NB4 (cell line): Measurements from ENCODE around the gene MICU1.

Source experiments
- DNase-seq: peaks from one replicate; pipeline ENCODE4 v3.0.0; 2010; ENCODE audit warnings: low read depth
- H3K4me3 ChIP-seq: one replicate; pipeline ENCODE4 v1.5.1; 2011; ENCODE audit warnings: mild to moderate bottlenecking, low read depth, low read length, moderate library complexity
- MYC ChIP-seq: IDR thresholded peaks from 2 replicates; pipeline ENCODE4 v1.6.1; 2011; ENCODE audit warnings: low read depth, low read length
- POLR2A ChIP-seq: IDR thresholded peaks from 2 replicates; pipeline ENCODE4 v1.6.1; 2011; ENCODE audit warnings: mild to moderate bottlenecking; ENCODE audit not compliant: insufficient read length; ENCODE audit errors: extremely low read depth
- TF ChIP-seq, protein P1 (sequence below): IDR thresholded peaks from 2 replicates; pipeline ENCODE4 v1.6.1; 2011; ENCODE audit warnings: low read depth, low read length
- TF ChIP-seq, protein P2 (sequence below): IDR thresholded peaks from one replicate; pipeline ENCODE4 v1.5.1; 2012; ENCODE audit warnings: low read depth, low read length

Gene MICU1

DNA sequence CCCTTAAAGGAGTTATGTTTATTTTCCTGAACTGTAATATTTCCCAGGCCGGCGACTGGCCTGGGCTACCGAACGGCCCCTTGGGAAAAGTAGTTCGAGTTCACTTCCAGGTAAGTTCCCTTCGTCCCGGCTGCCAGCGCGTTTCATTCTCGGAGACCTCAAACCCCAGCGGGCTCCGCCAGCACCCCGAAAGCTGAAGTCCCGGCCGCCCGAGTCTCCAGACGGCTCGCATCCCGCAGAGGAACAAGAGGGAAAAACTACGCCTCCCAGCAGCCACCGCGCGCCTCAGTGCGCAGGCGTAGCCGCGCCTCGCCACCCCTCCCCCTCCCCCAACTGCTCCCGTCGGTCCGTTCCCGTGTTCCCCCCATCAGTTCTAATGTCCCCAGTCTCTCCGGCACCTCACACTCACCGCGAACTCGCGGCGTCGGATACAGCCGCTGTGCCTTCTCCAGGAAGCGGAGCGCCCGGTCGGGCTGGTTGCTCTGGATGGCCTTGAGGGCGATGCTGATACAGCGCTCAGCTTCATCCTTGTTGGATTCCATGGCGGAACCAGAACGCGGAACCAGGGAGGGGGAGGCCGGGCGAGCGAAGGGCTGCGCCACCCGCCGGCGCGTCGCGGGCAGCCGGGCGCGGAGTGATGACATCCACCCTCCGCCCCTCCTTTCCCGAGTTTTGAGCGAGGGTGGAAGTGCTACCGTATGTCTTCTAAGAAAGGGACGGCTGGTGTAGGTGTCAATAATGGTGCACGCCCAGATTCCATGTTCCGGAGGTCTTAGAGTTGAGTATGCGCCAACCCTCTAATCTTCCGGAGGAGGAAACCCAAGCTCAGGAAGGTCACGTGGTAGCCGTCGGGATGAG, 271.3 kb downstream of the MICU1 start, which contains the start of gene DNAJB12:
DNAJB12 (minus strand) TSS at position 564 of the 858 bp plus-strand sequence; CDS start at position 542, 22 bp downstream.
- peak; percentile 96 for TF ChIP-seq MYC
- TF ChIP-seq, protein P1, sequence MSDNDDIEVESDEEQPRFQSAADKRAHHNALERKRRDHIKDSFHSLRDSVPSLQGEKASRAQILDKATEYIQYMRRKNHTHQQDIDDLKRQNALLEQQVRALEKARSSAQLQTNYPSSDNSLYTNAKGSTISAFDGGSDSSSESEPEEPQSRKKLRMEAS: peak; percentile 96
- TF ChIP-seq, protein P2, sequence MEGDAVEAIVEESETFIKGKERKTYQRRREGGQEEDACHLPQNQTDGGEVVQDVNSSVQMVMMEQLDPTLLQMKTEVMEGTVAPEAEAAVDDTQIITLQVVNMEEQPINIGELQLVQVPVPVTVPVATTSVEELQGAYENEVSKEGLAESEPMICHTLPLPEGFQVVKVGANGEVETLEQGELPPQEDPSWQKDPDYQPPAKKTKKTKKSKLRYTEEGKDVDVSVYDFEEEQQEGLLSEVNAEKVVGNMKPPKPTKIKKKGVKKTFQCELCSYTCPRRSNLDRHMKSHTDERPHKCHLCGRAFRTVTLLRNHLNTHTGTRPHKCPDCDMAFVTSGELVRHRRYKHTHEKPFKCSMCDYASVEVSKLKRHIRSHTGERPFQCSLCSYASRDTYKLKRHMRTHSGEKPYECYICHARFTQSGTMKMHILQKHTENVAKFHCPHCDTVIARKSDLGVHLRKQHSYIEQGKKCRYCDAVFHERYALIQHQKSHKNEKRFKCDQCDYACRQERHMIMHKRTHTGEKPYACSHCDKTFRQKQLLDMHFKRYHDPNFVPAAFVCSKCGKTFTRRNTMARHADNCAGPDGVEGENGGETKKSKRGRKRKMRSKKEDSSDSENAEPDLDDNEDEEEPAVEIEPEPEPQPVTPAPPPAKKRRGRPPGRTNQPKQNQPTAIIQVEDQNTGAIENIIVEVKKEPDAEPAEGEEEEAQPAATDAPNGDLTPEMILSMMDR: no peak
- peak; percentile 91 for TF ChIP-seq POLR2A
- peak; percentile 98 for DNase-seq
- peak within 1 kb of the TSS; percentile 96 for H3K4me3 ChIP-seq

DNA sequence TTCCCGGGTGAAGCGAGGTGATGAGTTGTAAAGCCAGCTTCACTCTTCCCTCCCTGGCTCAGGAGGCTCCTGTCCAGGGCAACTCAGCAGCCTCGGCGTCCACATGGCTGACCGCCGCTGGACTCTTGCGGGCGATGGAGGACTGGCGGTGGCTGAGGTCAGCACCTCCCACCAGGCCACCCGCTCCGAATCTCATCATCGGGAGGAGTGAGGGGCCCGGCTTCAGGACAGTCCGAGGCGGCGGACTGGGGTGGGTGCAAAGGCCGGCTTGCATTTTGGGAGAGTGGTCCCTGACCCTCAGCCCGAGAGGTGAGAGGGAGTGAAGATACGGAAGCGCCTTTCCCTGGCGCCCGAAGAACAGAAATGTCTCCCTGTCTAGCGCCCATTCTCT, 271.9 kb downstream of the MICU1 start:
- peak; percentile 40 for DNase-seq
- TF ChIP-seq, protein P1: no peak
- TF ChIP-seq POLR2A (no peak), MYC (no peak)
- TF ChIP-seq, protein P2: no peak
- peak overlapping the region; percentile 96 for H3K4me3 ChIP-seq

DNA sequence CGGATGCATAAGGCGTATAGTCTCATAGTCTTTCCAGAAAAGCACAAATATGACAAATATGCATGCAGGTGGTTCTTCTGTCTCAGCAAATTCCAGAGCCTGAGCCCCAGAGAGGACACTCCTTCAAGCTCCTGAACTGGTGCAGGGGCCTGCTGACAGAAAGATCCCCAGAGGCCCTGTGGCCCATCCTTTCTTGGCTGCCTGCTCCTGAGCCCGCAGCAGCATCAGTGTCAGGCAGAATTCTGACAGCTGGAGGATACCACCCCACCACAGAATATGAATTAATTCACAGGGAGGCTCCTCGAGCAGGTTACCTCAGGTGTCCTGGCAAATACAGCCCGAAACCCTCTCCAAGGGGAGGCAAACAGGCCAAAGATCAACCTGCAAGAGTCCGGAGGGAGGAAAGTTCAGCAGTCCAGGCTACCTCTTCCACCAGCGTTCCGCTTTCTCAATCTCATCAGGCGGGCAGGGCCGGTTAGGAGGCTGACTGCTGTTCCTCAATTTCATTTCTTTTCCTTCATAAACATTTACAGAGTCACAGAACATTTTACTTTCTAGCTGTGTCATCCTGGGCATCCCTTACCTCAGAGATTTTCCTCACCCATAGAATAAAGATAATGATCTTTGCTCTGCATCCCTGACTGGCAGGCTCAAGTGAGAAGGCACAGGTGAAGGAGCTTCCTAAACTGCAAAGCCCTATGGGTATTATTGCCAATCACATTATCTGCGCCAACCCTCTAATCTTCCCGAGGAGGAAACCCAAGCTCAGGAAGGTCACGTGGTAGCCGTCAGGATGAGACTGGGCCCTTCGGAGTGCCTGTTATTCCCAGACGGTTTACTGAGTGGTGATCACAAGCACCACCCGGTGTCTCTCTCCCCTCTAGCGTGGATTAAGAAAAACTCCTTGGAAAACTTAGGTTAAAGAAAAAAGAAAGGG, 272.6 kb downstream of the MICU1 start:
- DNase-seq: no peak
- no peak for TF ChIP-seq POLR2A
- TF ChIP-seq, protein P1: no peak
- TF ChIP-seq MYC: no peak
- TF ChIP-seq, protein P2: no peak
- peak overlapping the region; percentile 96 for H3K4me3 ChIP-seq

DNA sequence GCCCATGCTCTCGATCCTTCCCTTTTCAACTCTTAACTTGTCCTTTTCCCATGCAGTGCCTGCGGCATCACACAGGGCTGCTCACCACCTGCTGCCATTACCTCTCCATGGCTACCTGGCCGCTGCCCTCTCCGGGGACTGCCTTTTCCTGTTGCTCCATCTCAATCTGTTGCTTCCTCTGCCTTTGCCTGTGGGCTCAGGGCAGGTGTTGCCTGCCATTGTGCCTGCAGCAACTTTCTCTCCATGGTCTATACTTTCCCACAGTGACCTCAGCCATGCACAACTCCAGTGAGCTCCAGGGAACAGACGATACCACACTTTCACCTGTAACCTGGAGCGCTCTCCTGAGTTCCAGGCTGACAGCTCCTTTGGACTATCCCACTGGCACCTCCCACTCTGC, 274.4 kb downstream of the MICU1 start:
- TF ChIP-seq MYC (no peak), POLR2A (no peak)
- TF ChIP-seq, protein P1: no peak
- TF ChIP-seq, protein P2: no peak
- H3K4me3 ChIP-seq: no peak overlapping the region

DNA sequence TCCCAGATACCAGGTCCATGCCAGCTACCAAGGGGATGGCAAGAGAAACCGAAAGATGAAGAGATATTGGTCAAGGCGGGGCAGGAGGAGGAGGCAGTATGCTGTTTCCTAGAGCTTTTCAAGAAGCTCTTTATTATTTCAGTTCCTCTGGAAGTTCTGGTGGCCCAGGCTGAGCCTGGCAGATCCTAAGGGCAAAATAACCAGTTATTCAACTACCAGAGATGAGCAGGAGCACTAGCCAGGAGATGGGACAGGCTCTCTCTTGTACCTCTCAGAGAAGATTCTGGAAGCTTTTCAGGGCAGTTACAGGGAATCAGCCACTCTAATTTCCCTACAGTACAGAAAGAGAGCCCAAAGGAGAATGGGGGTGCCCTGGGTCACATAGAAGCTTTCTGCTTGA, 276.4 kb downstream of the MICU1 start:
- no peak overlapping the region for H3K4me3 ChIP-seq
- TF ChIP-seq, protein P2: no peak
- TF ChIP-seq MYC: no peak
- TF ChIP-seq POLR2A: no peak
- TF ChIP-seq, protein P1: no peak
- no peak for DNase-seq

More for the DNA sequence above, 274.4 kb downstream of the MICU1 start:
- DNase-seq: no peak
